Forelimb muscle (tissue), 1 donor: ENCODE data around the gene GPR68. TPM values are rescaled to one million over a fixed set of nuclear protein-coding genes. Genes with fewer than 3 reads are reported as not detected.
"Not testable (repeated sequence)": the region's sequence is repeated elsewhere in the genome, so short reads cannot be mapped to it uniquely, and the experiment has no call there.

Experiments
- DNase-seq: peaks from one replicate; pipeline ENCODE4 v3.0.0-alpha.2; 2013; ENCODE audit warnings: low read depth
- polyA plus RNA-seq: library from polyadenylated mRNA; unstranded; fragments of 120-200 nt; gene quantifications from one replicate; pipeline ENCODE4 v1.2.1, GENCODE V29; 2013; ENCODE audit not compliant: insufficient read length

The GPR68 gene
- polyA plus RNA-seq, 1 donor: 0.82 TPM

DNA sequence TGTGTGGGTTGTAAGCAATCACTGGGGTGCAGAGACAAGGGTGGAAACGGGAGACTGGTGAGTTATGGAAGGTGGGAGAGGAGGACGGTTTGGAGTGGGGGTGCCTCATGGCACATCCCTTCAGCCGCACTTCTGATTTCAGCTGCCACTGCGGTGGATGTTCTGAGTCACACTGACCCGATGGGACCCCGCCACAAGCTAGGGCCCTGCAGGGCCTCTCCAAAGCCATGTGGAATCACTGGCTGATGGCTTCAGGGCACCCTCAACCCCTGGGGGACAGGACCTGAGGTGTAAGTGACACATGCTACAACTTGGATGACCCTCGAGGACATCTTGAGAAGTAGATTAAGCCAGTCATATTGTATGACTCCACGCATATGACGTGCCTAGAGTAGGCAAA is 53.7 kb downstream of the GPR68 start:
- no peak for DNase-seq

- DNase-seq: no peak
These were observed 57.2 kb downstream of the GPR68 start for GRCh38 chr14:91187271-91187670.

- DNase-seq: no peak
These were observed 57.9 kb downstream of the GPR68 start for GRCh38 chr14:91186515-91187066.

DNA sequence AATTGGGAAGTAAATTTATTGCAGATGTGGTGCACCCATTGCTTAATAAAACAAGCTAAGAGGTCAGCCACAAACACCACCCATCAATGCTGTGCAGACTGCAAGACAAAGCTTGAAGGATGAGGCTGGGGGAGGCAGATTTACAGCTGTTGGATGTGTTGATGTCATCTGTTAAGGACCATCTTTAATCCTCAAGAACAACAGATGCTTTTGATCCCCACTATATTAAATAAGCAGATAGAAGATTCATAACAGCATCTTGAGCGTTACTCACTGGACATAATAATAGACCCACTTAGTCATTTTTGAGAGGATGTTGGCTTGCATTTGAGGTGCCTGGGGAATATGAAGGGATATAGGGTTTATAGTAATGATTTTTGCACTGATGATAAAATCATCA is 58.8 kb downstream of the GPR68 start:
- DNase-seq: no peak

DNA sequence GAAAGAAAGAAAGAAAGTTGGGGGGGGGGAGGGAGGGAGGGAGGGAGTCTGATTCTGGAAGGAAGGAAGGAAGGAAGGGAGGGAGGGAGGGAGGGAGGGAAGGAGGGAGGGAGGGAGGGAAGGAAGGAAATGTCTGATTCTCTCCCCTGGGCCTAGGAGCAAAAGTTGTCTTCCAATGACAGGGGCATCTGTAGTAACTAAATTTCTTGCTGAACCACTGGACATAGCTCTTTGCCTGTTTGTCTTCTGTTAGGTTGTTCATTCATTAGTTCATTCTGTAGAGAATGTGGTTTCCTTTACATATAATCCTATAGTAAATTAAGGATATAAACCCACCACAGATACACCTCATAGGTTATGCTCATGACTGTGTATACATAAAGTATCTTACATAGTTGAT is 59.9 kb downstream of the GPR68 start:
- no peak for DNase-seq

DNA sequence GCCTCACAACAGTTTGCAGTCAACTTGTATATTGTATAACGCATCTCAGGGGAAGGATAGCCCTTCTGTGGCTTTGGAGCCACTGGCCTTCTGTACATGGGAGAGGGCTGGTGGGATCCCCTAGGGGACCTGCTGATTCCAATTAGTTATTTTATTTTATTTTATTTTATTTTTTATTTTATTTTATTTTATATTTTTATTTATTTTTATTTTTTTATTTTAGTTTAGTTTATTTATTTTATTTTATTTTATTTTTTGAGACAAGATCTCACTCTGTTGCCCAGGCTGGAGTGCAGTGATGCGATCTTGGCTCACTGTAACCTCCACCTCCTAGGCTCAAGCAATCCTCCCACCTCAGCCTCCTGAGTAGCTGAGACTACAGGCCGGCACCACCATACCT is 61.8 kb downstream of the GPR68 start:
- DNase-seq: not testable (repeated sequence)

Other genes with a start within 250 kb of the GPR68 start
- 7.4 TPM for gene RPS6KA5, start 184.1 kb downstream of the GPR68 start, polyA plus RNA-seq
- 29.4 TPM for gene DGLUCY, start 130.6 kb downstream of the GPR68 start, polyA plus RNA-seq
- gene CCDC88C, start 173.1 kb upstream of the GPR68 start, polyA plus RNA-seq: 14.0 TPM